GM19035 (cell line): ENCODE results near the gene GRHL3.
"Not testable (repeated sequence)": the region's sequence is repeated elsewhere in the genome, so short reads cannot be mapped to it uniquely, and the experiment has no call there.

Experiments
- ATAC-seq: cut with Tn5 transposase; IDR thresholded peaks from one replicate; pipeline ENCODE4 v1.9.1; 2021; ENCODE audit not compliant: unreplicated experiment

The GRHL3 gene

GRCh38 chr1:24319312-24319863, at the start of gene GRHL3:
TSS of gene GRHL3 (plus strand) at chr1:24319357. CDS start at chr1:24319552, 195 bp downstream.
- ATAC-seq = no peak

GRCh38 chr1:24274203-24275103, 44.7 kb upstream of the GRHL3 start:
- not testable (repeated sequence) for ATAC-seq

- no peak for ATAC-seq
Measured at GRCh38 chr1:24275104-24275410, 44.1 kb upstream of the GRHL3 start.

GRCh38 chr1:24275510-24275909, 43.6 kb upstream of the GRHL3 start:
- ATAC-seq = no peak

GRCh38 chr1:24276791-24277190, 42.4 kb upstream of the GRHL3 start:
- no peak for ATAC-seq

- ATAC-seq = no peak
Measured at GRCh38 chr1:24277420-24278169, 41.6 kb upstream of the GRHL3 start.

- no peak for ATAC-seq
Measured at GRCh38 chr1:24278726-24279125, 40.4 kb upstream of the GRHL3 start.

- no peak for ATAC-seq
Measured at GRCh38 chr1:24279590-24280232, 39.4 kb upstream of the GRHL3 start.

- no peak for ATAC-seq
Measured at GRCh38 chr1:24281591-24281990, 37.6 kb upstream of the GRHL3 start.

GRCh38 chr1:24282491-24282890, 36.7 kb upstream of the GRHL3 start:
- ATAC-seq = no peak

GRCh38 chr1:24283326-24284155, 35.6 kb upstream of the GRHL3 start:
- no peak for ATAC-seq

GRCh38 chr1:24284156-24284471, 35.0 kb upstream of the GRHL3 start:
- ATAC-seq = no peak

GRCh38 chr1:24285231-24285630, 33.9 kb upstream of the GRHL3 start:
- ATAC-seq = no peak

- ATAC-seq = no peak
Measured at GRCh38 chr1:24286246-24287010, 32.7 kb upstream of the GRHL3 start.

GRCh38 chr1:24287779-24288178, 31.4 kb upstream of the GRHL3 start:
- not testable (repeated sequence) for ATAC-seq

GRCh38 chr1:24288479-24288878, 30.7 kb upstream of the GRHL3 start:
- no peak for ATAC-seq

- no peak for ATAC-seq
Measured at GRCh38 chr1:24289937-24290595, 29.1 kb upstream of the GRHL3 start.

GRCh38 chr1:24290933-24291487, 28.1 kb upstream of the GRHL3 start:
- no peak for ATAC-seq

GRCh38 chr1:24292103-24292502, 27.1 kb upstream of the GRHL3 start:
- ATAC-seq = no peak
